IMR-90 (cell line): ENCODE results near the gene PIGBOS1. TPM values are rescaled to one million over a fixed set of nuclear protein-coding genes. Genes with fewer than 3 reads are reported as not detected.

Experiments used
- ATAC-seq: fragments of 200-7000 bp; cut with Tn5 transposase; 2 replicates; pipeline ENCODE4 v1.9.1; 2020; ENCODE audit warnings: low read depth, mild to moderate bottlenecking, moderate library complexity
- BruUV-seq: library from RNA; stranded (reverse); fragments of 400-500 nt; replicated peaks from 2 replicates; lab custom pipeline; 2021; lab: Mats Ljungman, UMichigan
- CTCF ChIA-PET: fragments of 300-600 bp; formaldehyde crosslinking; extraction: SDS; loops from one replicate; lab custom pipeline; 2021; ENCODE audit warnings: antibody characterized with exemption; lab: Yijun Ruan, JAX
- POLR2A ChIA-PET: fragments of 300-600 bp; sonication (Branson Sonifier 250); formaldehyde crosslinking; loops from one replicate; lab custom pipeline; 2022; ENCODE audit warnings: antibody characterized with exemption; ENCODE audit not compliant: unreplicated experiment; lab: Charles Lee
- DNase-seq: peaks from one replicate; pipeline ENCODE4 v3.0.0; 2013
- H2AFZ ChIP-seq: replicated peaks from 2 replicates; pipeline ENCODE3; 2013; ENCODE audit warnings: low read length, mild to moderate bottlenecking; ENCODE audit not compliant: poor library complexity
- H2AK5ac ChIP-seq: 2 replicates; pipeline ENCODE4 v1.6.1; 2013; ENCODE audit warnings: low read depth, low read length, inconsistent platforms
- H2AK9ac ChIP-seq: replicated peaks from 2 replicates; pipeline ENCODE3; 2013; ENCODE audit warnings: mild to moderate bottlenecking, low read depth, low read length, moderate library complexity; ENCODE audit not compliant: poor library complexity
- H2BK120ac ChIP-seq: 2 replicates; pipeline ENCODE4 v1.6.1; 2013; ENCODE audit warnings: low read depth, low read length, inconsistent platforms
- H2BK15ac ChIP-seq: 3 replicates; pipeline ENCODE4 v1.6.1; 2013; ENCODE audit warnings: low read depth, low read length, inconsistent platforms
- H2BK20ac ChIP-seq: 2 replicates; pipeline ENCODE4 v1.6.1; 2013; ENCODE audit warnings: low read depth, mild to moderate bottlenecking, inconsistent platforms, low read length, moderate library complexity
- H2BK5ac ChIP-seq: 2 replicates; pipeline ENCODE4 v1.6.1; 2013; ENCODE audit warnings: mild to moderate bottlenecking, low read depth, low read length, inconsistent platforms; ENCODE audit not compliant: poor library complexity, severe bottlenecking
- H3K14ac ChIP-seq: replicated peaks from 2 replicates; pipeline ENCODE4 v1.6.1; 2013; ENCODE audit warnings: low read depth, low read length, inconsistent platforms
- H3K18ac ChIP-seq: 2 replicates; pipeline ENCODE4 v1.6.1; 2013; ENCODE audit warnings: low read depth, low read length, control low read depth
- H3K23ac ChIP-seq: 2 replicates; pipeline ENCODE4 v1.6.1; 2013; ENCODE audit warnings: low read depth, low read length, inconsistent platforms
- H3K27ac ChIP-seq: 2 replicates; pipeline ENCODE4 v1.5.1; 2013; ENCODE audit warnings: mild to moderate bottlenecking, control low read depth, low read length; ENCODE audit not compliant: insufficient read depth
- H3K27me3 ChIP-seq: 2 replicates; pipeline ENCODE4 v1.6.1; 2013; ENCODE audit warnings: low read length; ENCODE audit not compliant: control insufficient read depth, insufficient read depth
- H3K36me3 ChIP-seq: 2 replicates; pipeline ENCODE4 v1.6.1; 2013; ENCODE audit warnings: low read length, mixed read lengths; ENCODE audit not compliant: control insufficient read depth, insufficient read depth
- H3K4ac ChIP-seq: 2 replicates; pipeline ENCODE4 v1.6.1; 2013; ENCODE audit warnings: low read depth, low read length, inconsistent platforms
- H3K4me1 ChIP-seq: 2 replicates; pipeline ENCODE4 v1.6.1; 2013; ENCODE audit warnings: low read length, mixed read lengths; ENCODE audit not compliant: control insufficient read depth, insufficient read depth
- H3K4me2 ChIP-seq: 2 replicates; pipeline ENCODE4 v1.6.1; 2013; ENCODE audit warnings: low read depth, mild to moderate bottlenecking, control low read depth, low read length, moderate library complexity
- H3K4me3 ChIP-seq: 2 replicates; pipeline ENCODE4 v1.5.1; 2013; ENCODE audit warnings: low read depth, mild to moderate bottlenecking, control low read depth, low read length, moderate library complexity; ENCODE audit not compliant: insufficient read depth
- H3K56ac ChIP-seq: 2 replicates; pipeline ENCODE4 v1.6.1; 2013; ENCODE audit warnings: low read length, inconsistent platforms; ENCODE audit not compliant: insufficient read depth; ENCODE audit errors: extremely low read depth
- H3K79me1 ChIP-seq, 2 experiments: 2 replicates each; pipeline ENCODE4 v1.6.1; 2013; ENCODE audit warnings: low read length in 2 of 2, inconsistent platforms in 1 of 2, low read depth in 1 of 2
- H3K9ac ChIP-seq: 2 replicates; pipeline ENCODE4 v1.6.1; 2013; ENCODE audit warnings: low read depth, low read length, control low read depth
- H3K9me1 ChIP-seq: 2 replicates; pipeline ENCODE4 v1.6.1; 2013; ENCODE audit warnings: low read length, inconsistent platforms; ENCODE audit not compliant: insufficient read depth
- H3K9me3 ChIP-seq: 2 replicates; pipeline ENCODE4 v1.6.1; 2013; ENCODE audit warnings: low read length; ENCODE audit not compliant: control insufficient read depth, insufficient read depth
- H4K20me1 ChIP-seq: 2 replicates; pipeline ENCODE4 v1.6.1; 2013; ENCODE audit warnings: low read length, inconsistent platforms; ENCODE audit not compliant: insufficient read depth
- H4K5ac ChIP-seq: 2 replicates; pipeline ENCODE4 v1.6.1; 2013; ENCODE audit warnings: mild to moderate bottlenecking, low read depth, low read length, control low read depth
- H4K8ac ChIP-seq, 2 experiments: 2 replicates each; pipeline ENCODE4 v1.6.1; 2013; ENCODE audit warnings: low read depth in 2 of 2, low read length in 2 of 2, control low read depth in 1 of 2, inconsistent platforms in 1 of 2
- H4K91ac ChIP-seq: 2 replicates; pipeline ENCODE4 v1.6.1; 2013; ENCODE audit warnings: low read depth, low read length, inconsistent platforms; ENCODE audit not compliant: insufficient read depth
- CHD1 ChIP-seq: IDR thresholded peaks from 2 replicates; pipeline ENCODE4 v1.6.1; 2012; ENCODE audit warnings: low read depth, low read length, improper control_type of control experiment
- ELK1 ChIP-seq: fragments of 150-350 bp; IDR thresholded peaks from 2 replicates; pipeline ENCODE4 v1.6.1; 2016; ENCODE audit warnings: low read depth, mild to moderate bottlenecking, low read length, moderate library complexity, borderline replicate concordance
- MAFK ChIP-seq: IDR thresholded peaks from 2 replicates; pipeline ENCODE4 v1.6.1; 2012; ENCODE audit warnings: low read depth, low read length, improper control_type of control experiment
- MXI1 ChIP-seq: IDR thresholded peaks from 2 replicates; pipeline ENCODE4 v1.6.1; 2012; ENCODE audit warnings: low read depth, mild to moderate bottlenecking, low read length, moderate library complexity, borderline replicate concordance
- RAD21 ChIP-seq: IDR thresholded peaks from 2 replicates; pipeline ENCODE4 v1.6.1; 2012; ENCODE audit warnings: low read length, improper control_type of control experiment
- RCOR1 ChIP-seq: IDR thresholded peaks from 2 replicates; pipeline ENCODE4 v1.6.1; 2012; ENCODE audit warnings: mild to moderate bottlenecking, low read length, improper control_type of control experiment; ENCODE audit not compliant: insufficient replicate concordance
- WGBS, 2 experiments: methylation state at CpG; one replicate each; pipeline versions ENCODE4 v1.1.5 to v1.1.7; 2013; ENCODE audit warnings: missing lambda C conversion rate in 2 of 2; ENCODE audit not compliant: insufficient read length in 1 of 2; ENCODE audit errors: extremely low coverage in 2 of 2; 5-methylcytosine and 5-hydroxymethylcytosine counted together
- dilution Hi-C: fragments of 300-500 bp; cut with HindIII; formaldehyde crosslinking; loops from one replicate; pipeline ENCODE4 v1.14.3; 2018; ENCODE audit warnings: low sequenced_read_pairs; ENCODE audit not compliant: unreplicated experiment
- in situ Hi-C: fragments of 300-500 bp; cut with MboI; formaldehyde crosslinking; loops from 3 replicates; pipeline ENCODE4 v1.14.3; 2019; ENCODE audit warnings: low sequenced_read_pairs, inconsistent platforms, mixed read lengths
- intact Hi-C: fragments of 100-400 bp; cut with micrococcal nuclease; formaldehyde crosslinking; loops from 2 replicates; pipeline ENCODE4 v1.10.0; 2022
- polyA plus RNA-seq, 3 experiments: library from polyadenylated mRNA; depleted of rRNA; stranded (reverse); fragments of >200 nt; gene quantifications; 2 replicates each; pipeline ENCODE4 v1.2.3, GENCODE V29; 2012; ENCODE audit warnings: low replicate concordance in 1 of 3
- total RNA-seq: library from RNA; depleted of rRNA; stranded (reverse); fragments of >200 nt; gene quantifications from 2 replicates; pipeline ENCODE4 v1.2.3, GENCODE V29; 2012

The PIGBOS1 gene
- total and polyA plus RNA-seq, 2 of the 4 experiments (the other 2 are of a cell fraction) = 11.7 to 12.7 TPM

GRCh38 chr15:55353025-55353424 lies 34.1 kb upstream of the PIGBOS1 start:
- Histone ChIP-seq H4K91ac (no peak overlapping the region), H3K27ac (no peak overlapping the region), H3K18ac (no peak overlapping the region), H4K20me1 (no peaks in the 10 kb centered on the region), H4K5ac (no peak overlapping the region), H3K4me2 (no peak overlapping the region), H3K4me1 (peaks cover 5% of the 10 kb centered on the region), H2BK5ac (no peak overlapping the region), H3K79me1 (no peaks in the 10 kb centered on the region), H3K4ac (no peak overlapping the region), H2AK5ac (no peak overlapping the region), H3K9ac (no peak overlapping the region), H2AFZ (no peak overlapping the region), H3K9me3 (no peaks in the 10 kb centered on the region), H3K14ac (no peak overlapping the region), H2BK120ac (no peak overlapping the region), H2BK15ac (no peak overlapping the region), H2AK9ac (no peak overlapping the region), H4K8ac (no peak overlapping the region), H3K9me1 (no peaks in the 10 kb centered on the region), H3K27me3 (no peaks in the 10 kb centered on the region), H3K4me3 (no peak overlapping the region), H2BK20ac (no peak overlapping the region), H3K23ac (no peak overlapping the region), H3K36me3 (no peaks in the 10 kb centered on the region), H3K56ac (no peak overlapping the region)
- ChIA-PET CTCF (no interaction called here), POLR2A (no interaction called here)
- intact Hi-C loops (no loop called here), in situ Hi-C loops (no loop called here), dilution Hi-C loops (no loop called here)
- no CpG with 5 or more reads among the region's 2 CpGs for WGBS, 2 experiments
- ATAC-seq (no peak), DNase-seq (no peak)
- TF ChIP-seq MXI1 (no peak), CHD1 (no peak), MAFK (no peak), RCOR1 (no peak), ELK1 (no peak), RAD21 (no peak)
- no TSS peak for BruUV-seq
